Caki2 (cell line): Measurements from ENCODE around the gene DMRTB1. TPM values are rescaled to one million over a fixed set of nuclear protein-coding genes. Genes with fewer than 3 reads are reported as not detected.

ENCODE experiments used
- DNase-seq: peaks from one replicate; pipeline ENCODE4 v3.0.0-alpha.2; 2015; ENCODE audit warnings: low read depth
- in situ Hi-C: cut with HindIII; loops from 2 replicates; pipeline ENCODE4 v1.10.0; 2016; ENCODE audit warnings: low sequenced_read_pairs, low pct_unique_long_range_greater_than_20kb, mixed read lengths
- total RNA-seq: library from RNA; depleted of rRNA; stranded (reverse); fragments of >200 nt; shearing (Covaris generic); gene quantifications from 2 replicates; pipeline ENCODE4 v1.2.3, GENCODE V29; 2014; ENCODE audit warnings: low replicate concordance

Gene DMRTB1
- total RNA-seq, 1 experiment from 2014 or later, result not detected

DNA sequence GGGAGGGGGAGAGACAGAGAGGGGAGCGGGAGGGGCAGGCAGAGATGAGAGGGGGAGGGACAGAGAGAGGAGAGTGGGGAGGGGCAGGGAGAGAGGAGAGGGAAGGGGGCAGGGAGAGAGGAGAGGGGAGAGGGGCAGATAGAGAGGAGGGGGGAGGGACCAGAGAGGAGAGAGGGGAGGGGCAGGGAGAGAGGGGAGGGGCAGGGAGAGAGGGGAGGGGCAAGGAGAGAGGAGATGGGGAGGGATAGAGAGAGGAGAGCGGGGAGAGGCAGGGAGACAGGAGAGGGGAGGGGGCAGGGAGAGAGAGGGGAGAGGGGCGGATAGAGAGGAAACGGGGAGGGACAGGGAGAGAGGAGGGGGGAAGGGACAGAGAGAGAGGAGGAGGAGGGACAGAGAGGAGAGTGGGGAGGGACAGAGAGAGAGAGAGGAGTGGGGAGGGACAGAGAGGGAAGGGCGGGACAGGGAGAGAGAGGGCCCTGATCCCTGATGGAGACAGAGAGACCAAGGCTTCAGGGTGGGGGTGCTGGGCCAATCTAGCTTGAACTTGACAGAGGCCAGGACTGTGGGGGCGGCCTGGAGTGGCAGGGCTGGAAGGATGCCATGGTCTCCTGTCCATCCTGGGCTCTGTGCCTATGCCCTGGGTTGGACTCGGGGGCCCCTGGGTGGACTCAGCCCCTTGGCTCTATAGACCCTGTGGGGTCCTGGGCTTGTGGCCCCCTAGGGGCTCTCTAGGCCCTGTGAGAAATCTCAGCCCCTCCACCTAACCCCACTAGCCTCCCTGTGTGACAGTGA lies 43.6 kb downstream of the DMRTB1 start:
- no peak for DNase-seq
- in situ Hi-C loops, result no loop called here

DNA sequence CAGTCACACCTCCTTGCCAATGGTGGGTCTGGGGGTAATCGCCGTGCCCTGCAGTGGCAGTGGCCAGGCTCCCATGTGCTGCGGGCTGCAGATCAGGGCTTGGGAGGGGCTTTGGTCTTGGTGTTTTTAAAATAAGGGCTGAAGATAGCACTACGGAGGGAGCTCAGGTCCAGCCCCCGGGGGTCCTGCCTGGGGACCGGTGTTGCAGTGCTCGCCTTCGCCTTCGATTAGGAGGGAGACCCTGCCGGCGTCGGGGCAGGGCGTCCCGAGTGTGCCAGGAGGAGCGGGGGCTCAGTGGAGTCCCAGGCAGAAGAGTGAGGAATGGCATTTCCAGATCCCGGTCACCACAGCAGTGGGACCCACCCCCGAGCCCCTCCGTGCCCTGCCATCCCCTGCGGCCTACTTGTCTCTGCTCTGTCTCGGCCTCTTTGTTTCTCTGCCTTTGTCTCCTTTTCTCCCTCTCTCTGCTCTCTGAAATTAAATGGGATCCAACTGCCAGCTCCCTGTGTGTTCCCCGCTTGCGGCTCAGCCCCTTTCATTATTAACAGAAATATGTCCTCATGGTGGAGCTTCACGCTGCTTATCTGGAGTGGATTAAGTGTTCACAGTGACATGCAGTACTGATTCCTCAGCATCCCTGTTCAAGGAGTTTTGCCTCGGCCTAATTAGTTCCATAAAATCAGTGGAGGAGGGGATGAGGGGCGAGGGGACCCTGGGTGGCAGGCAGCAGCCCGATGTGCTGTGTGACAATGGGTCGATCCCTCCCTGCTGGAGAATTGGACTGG lies 44.4 kb downstream of the DMRTB1 start:
- in situ Hi-C loops, result no loop called here
- DNase-seq, result no peak

DNA sequence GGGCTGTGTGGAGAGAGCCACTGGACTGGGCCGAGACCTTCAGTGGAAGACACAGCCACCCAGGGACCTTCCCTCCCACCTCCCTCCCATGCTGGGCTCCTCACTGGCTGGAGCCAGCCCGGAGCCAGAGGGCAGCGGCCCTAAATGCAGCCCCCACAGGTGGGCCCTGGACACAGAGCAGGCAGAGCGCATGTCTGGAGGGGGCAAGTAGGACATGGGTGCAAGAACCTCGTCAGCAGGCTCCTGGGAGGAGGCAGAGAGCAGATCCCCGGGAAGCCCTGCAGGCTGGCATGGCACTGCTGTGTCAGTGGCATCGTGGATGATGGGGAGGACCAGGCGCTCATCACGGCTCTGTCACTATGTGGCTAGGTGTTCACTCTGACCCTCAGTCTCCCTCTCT lies 45.7 kb downstream of the DMRTB1 start:
- DNase-seq, result no peak
- in situ Hi-C loops, result no loop called here

DNA sequence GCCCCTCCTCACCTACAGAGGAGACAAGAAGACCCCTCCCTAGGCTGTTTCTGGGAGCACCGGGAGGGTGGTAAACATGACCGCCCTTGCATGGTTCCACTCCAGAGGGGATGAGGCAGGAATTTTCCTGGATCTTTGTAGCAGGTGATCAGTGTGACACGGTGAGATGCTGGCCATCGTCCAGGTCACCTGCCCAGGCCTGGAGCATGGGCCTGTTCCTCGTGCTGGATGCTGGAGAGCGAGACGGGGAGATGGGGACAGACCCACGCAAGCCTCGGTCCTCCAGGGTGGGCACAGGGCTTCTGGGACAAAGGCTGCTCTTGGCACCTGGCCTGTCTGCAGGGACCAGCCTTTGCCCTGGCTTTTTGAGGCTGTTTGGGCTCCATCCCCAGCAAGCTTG lies 46.2 kb downstream of the DMRTB1 start:
- in situ Hi-C loops, result no loop called here
- DNase-seq, result no peak

DNA sequence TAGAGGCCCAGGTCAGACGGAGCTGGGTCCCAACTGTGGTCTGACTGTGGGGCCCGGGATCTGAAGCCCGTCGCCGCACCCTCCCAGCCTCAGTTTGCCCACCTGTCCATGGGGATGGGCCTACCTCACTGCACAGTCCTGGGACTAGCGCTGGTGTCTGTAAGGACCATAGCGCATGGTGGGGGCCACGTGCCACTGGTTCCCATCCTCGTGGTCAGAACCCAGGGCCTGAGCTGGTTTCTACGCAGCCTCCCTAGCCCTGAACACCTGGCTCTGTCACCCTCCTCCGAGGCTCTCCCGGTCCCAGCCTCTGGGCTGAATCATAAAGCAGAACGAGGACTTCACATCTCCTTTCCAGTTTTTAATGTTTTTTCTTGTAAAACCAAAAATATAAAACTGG lies 46.7 kb downstream of the DMRTB1 start:
- no peak for DNase-seq
- in situ Hi-C loops, result no loop called here

DNA sequence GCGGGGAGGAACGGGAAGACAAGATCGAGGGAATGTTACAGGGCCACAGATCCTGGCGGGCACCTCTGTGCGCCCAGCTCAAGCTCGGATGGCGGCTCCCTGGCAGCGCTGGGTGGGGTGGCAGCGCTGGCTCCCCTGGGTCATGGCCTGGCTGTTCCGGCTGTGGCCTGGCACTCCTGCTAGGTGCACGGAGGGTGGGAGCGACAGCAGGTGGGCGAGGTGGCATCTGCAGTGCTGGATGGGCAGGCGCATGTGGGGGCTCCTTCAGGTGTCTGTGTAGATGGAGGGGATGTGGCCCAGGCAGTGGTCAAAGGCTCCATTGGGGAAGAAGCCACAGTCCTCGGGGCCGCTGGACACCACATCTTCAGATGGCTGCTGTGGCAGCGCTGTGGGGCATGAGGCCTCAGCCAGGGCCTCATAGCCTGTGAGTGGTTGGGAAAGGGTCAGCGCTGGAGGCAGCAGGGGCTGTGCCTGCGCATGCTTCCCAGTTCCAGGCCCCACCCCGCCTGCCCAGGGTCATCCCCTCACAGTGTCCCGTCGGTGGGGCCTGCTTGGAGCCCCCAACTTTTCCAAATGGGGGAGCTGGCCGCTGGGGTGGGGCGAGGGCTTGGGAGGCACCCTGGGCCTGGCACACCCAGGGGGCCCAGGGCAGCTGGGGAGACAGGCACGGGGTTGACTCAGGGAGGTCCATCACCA lies 47.3 kb downstream of the DMRTB1 start:
- in situ Hi-C loops, result no loop called here
- no peak for DNase-seq

DNA sequence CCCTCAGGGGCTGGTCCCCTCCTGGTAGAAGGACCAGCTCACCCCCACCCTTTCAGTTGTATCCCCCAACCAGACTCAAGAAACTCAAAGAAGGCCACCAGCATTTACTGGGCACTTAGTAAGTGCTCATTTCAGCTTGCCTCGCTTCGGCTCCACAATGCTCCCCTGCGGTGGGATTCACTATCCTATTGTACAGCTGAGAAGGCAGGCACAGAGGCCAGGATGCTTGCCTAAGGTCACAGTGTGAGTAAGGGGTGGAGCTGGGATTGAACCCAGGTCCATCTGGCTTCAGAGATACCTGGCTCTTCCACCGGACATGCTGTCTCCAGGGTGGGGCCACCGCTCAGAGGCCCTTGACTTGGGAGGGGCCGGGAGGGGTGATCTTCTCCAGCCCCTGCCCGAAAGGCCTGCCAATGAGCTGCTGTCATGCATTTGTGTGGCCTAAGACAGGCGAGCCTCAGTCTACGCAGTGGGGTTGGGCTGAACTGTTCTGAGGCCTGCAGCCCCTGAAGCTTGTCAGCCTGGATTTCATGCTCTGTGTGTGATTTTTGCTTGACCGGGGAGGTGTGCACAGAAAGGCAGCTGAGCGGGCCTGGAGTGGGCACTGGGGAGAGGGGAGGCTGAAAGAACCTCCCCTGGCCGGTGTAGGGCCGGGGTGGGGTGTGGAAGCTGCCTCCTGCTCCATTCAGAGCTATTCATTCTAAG lies 48.1 kb downstream of the DMRTB1 start:
- in situ Hi-C loops, result no loop called here
- no peak for DNase-seq

DNA sequence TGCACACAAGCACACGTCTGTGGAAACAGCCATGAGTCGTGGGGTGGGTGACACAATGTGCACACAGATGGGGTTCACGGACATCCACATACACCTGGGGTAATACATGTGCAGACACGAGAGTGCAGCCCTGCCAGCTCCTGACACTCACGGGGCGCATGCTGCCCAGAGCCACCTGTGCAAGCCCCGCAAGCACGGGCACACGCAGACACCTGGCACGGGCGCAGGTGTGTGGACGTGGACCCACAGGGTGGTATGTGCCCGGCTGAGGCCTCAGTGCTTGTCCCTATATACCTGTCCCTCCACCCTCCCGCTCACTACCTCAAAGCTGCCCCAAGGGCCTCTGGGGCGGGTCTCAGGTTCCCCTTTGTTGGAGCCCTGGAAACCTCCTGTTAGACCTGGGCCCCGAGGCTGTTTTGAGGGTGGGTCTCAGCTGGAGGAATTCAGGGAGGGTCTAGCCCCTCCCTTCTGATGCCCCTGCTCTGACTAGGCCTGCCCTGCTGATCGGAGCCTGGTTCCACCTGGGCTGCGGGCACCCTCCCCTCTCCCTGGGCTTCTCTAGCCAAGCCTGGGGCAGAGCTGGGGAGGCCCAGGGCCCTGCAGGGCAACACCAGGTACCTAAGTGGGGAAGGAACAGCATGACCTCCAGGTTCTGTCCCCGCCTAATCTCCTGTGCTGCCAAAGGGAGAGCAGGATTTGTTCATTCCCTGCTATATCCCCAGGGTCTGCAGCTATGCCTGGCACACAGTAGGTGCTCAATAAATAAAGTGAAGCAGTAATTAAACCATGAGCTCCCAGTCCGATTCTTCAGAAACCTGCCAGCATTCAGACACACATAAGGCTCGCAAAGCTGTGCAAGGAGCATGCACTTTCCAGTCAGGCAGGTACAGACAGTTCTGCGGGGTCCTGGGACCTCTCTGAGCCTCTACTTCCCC lies 49.1 kb downstream of the DMRTB1 start:
- DNase-seq, result no peak
- in situ Hi-C loops, result no loop called here

DNA sequence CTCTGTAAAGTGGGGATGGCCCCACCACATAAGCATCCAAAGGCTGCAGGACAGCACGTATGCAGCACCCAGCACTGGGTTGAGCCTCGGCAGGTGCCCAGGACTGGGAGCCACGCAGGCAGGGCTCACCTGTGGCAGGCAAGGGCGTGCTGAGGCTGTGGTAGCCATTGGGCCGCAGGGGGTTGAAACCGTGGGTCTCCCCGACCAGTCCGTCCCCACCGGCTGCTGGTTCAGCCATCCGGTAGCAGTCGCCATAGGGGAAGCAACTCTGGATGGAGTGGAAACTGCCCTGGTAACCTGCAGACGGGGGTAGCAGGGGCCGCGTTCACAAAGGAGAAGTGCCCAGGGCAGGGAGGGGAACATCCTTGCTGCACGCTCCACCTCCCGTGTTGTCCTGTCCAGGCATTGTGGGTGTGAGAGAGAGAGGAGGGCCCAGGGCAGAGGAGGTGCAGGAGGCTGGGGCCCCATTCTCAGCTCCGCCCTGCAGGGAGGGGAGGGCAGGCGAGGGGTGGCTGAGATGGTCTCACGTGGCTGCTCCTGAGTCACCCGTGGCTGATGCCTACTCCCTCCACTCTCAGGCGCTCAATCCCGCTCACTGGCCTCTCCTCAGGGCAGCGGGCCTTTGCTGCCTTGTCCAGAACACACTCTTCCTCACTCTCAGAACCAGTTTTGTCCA lies 49.9 kb downstream of the DMRTB1 start:
- in situ Hi-C loops, result no loop called here

DNA sequence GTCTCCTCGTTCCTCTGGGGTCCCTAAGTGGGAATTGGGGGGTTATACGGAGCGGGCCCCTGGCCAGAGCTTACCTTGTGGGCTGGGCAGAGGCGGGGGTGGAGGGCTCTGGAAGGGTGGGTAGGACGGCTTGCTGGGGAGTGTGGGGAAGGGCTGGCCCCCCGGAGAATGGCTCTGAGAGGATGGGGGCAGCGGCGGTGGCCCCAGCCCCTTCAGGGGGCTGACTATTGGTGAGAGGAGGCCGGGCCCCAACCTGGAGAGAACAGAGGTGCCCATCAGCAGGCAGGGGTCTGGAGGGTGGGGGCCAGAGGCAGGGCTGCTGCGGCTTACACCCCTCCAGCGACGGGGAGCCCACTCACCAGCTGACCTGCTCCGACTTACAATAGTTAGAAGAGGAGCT lies 50.6 kb downstream of the DMRTB1 start:
- in situ Hi-C loops, result no loop called here
- DNase-seq, result no peak

More for the DNA sequence above, 49.9 kb downstream of the DMRTB1 start:
- peak; percentile 91 for DNase-seq

DNA sequence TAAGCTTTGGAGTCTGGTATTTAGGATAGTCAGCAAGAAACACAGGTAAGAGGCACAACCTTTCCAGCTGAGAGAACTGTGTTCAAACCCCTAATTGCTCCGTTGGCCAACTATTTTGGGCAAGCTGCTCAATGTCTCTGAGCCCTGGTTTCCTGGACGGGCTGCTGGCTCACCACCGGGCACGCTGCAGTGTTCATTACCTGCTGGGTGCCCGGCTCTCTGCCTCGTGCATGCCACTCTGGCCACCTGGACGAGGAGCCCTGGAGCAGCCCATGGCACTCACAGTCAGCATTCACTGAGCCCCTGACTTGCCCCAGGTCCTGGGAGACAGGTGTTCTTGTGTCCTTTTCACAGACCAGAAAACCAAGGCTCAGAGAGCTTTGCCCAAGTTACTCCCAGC lies 51.0 kb downstream of the DMRTB1 start:
- in situ Hi-C loops, result no loop called here
- DNase-seq, result no peak

DNA sequence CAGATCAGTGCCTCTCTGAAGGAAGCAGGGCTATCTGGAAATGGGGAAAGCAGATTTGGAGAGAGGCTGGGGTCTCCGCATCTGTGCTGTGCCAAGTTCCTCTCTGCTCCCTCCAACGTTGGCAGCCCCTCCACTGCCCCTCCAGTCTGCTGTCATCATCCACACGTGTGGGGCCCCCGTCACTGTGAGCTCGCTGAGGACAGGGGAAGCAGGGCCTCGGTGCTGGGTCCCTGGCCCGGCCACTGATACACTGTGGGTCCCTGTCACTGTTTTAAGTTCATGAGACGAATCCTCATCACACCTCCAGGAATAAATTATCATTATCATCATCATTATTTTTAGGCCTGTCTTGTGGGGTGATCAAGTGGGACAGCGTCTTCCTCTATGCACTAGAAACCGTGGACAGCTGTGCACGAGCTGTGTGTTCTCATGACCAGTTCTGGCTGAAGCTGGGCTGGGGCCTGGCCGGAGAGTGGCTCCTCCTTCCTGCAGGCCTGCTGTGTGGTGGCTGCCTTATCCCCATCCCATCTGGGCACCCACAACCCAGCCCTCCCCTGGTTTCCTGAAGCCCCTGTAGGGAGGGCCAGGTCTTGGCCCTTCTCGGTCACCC lies 52.2 kb downstream of the DMRTB1 start:
- in situ Hi-C loops, result no loop called here
- DNase-seq, result no peak

DNA sequence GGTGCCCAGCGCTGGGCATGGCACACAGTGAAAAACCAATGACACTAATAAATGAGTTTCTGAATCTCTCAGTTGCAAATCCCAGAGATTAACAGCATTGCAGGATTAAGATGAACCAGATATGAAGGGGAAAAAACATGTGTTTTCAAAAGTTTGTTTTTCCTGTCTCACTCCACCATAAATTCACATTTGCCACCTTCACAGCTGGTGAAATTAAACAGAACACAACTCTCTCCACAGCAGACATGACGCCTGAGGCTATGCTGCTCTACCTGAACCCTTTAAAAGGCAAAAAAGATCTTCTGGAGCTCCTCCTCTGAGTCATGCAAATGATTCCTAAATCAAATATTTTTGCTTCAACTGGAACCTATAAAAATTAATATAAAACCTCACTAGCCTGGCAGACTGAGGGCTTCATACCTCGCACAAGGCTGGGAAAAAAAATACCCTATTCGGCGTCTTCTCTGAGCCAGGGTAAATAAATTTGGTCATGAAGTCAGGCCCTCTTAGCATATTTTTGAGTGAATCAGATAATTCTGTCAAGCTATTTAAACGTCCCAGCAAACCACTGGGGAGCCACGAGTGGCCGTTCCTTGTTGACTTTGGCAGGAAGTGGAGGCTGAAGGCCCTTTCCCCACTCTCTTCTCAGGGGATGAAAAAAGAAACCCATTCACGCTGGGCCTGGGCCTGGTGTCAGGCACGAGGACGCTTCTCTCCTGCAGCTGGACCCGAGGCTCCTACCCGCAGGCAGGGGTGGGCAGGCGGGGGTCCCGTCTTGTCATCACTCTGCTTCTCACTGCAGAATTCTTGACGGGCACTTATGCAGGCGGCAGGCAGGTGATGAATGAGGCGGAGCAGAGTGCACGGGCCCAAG lies 53.0 kb downstream of the DMRTB1 start:
- in situ Hi-C loops, result no loop called here
- DNase-seq, result peak; percentile 18

DNA sequence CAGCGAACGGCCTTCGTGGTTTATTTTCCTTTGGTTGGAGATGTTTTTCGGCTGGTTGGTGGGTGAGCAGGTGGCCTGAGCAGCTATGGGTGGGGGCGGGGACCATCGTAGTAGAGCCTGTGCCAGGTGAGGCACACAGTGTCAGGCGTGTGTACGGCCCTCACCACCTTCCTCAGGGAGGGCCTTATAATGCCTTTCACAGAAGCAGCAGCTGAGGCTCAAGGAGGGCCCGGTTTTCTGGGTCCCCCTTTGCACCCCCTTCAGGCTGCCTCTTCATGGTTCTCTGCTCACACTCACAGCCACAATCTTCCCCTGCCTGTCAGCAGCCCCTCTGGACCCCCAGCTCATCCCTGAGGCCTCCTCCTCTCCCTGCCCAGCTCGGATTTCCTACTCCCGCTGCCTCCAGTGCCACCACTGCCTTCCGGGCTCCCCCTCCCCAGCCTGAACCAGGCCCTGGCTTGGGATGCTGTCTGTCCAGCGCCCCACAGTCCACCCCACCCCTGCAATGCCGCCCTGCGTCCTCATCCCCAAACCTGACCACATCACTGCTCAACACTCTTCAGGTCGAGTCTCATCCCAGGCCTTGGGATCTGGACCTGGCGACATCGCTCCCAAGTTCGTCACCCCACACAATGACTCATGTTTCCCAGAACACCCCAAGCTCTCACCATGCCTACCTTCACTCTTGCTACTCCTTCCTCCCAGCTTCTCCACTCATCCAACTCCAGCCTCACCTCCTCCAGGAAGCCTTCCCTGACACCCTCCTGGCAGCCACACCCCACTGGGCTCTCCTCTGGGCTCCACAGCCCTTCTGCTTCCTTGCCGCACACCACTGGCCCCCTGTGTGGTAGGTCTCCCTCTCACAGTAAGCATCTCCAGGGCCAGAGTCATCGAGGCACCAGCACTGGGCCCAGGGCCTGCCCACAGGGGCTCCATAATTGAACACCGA lies 53.9 kb downstream of the DMRTB1 start:
- no peak for DNase-seq
- in situ Hi-C loops, result no loop called here

DNA sequence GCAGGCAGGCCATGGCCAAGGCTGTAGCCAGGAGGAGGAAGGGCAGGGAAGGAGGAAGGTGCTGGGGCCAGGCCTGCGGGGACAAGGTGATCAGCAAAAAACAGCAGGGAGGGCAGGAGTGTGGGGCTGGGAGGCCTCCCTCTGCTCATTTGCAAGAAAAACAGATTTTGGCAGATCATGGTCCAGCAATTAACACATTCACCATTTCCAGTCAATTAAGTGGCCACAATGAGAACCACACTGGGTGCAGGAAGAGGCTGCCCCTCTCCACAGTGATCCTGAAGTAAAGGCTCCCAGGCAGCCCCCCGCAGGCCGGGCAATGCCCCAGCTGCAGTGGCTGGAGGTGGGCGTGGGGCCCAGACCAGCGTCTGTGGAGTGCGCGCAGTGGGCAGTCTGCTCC lies 54.6 kb downstream of the DMRTB1 start:
- no peak for DNase-seq
- in situ Hi-C loops, result no loop called here
